Gastroesophageal sphincter (tissue), 4 donors: ENCODE results near the gene TMPRSS9. TPM values are rescaled to one million over a fixed set of nuclear protein-coding genes. Genes with fewer than 3 reads are reported as not detected.

Experiments used
- ATAC-seq: fragments of 150-250 bp; one replicate; pipeline ENCODE4 v1.9.1; 2016; ENCODE audit warnings: mild to moderate bottlenecking, moderate library complexity
- H3K27ac ChIP-seq, 4 donors: fragments of 200-600 bp; sonication (generic) in 3 of 4; 1 replicate in 3 of 4; 2 replicates in 1 of 4; pipeline ENCODE4 v1.5.1; 2016 to 2019
- H3K27me3 ChIP-seq: fragments of 200-600 bp; sonication (generic); one replicate; pipeline ENCODE4 v1.5.1; 2019
- H3K36me3 ChIP-seq, 2 donors: fragments of 200-600 bp; sonication (generic); one replicate each; pipeline ENCODE4 v1.5.1; 2019; ENCODE audit warnings: control low read depth in 1 of 2
- H3K4me1 ChIP-seq, 3 donors: fragments of 200-600 bp; sonication (generic); 1 replicate in 2 of 3; 2 replicates in 1 of 3; pipeline ENCODE4 v1.5.1; 2016 to 2019; ENCODE audit warnings: control low read depth in 2 of 3
- H3K4me3 ChIP-seq, 2 donors: fragments of 200-600 bp; sonication (generic); one replicate each; pipeline ENCODE4 v1.5.1; 2019; ENCODE audit warnings: mild to moderate bottlenecking in 1 of 2, moderate library complexity in 1 of 2
- H3K9me3 ChIP-seq, 3 donors: fragments of 200-600 bp; sonication (generic); one replicate each; pipeline ENCODE4 v1.5.1; 2017 to 2019; ENCODE audit warnings: control low read depth in 2 of 3
- EP300 ChIP-seq: sonication (generic); formaldehyde crosslinking; IDR thresholded peaks from one replicate; pipeline ENCODE4 v1.6.1; 2017; ENCODE audit warnings: antibody characterized with exemption, mild to moderate bottlenecking
- POLR2A ChIP-seq, 2 donors: fragments of 450-650 bp; IDR thresholded peaks; one replicate each; pipeline ENCODE4 v1.6.1; 2017; ENCODE audit warnings: antibody characterized with exemption in 2 of 2, mild to moderate bottlenecking in 2 of 2, moderate library complexity in 1 of 2
- POLR2AphosphoS5 ChIP-seq: sonication (generic); formaldehyde crosslinking; IDR thresholded peaks from one replicate; pipeline ENCODE4 v1.6.1; 2017; ENCODE audit warnings: antibody characterized with exemption
- WGBS, 2 donors: methylation state at CpG; one replicate each; pipeline ENCODE4 v1.1.5; 2018; ENCODE audit warnings: low coverage in 1 of 2; 5-methylcytosine and 5-hydroxymethylcytosine counted together
- total RNA-seq, 4 donors: library from RNA; depleted of rRNA; stranded (reverse); fragments of >200 nt; gene quantifications; one replicate each; pipeline ENCODE4 v1.1.0, GENCODE V29; 2016
- TF ChIP-seq, protein P1 (sequence below), 4 experiments: fragments of 200-600 bp in 2 of 4; fragments of 450-650 bp in 2 of 4; sonication (generic) in 1 of 4; IDR thresholded peaks; one replicate each; pipeline ENCODE4 v1.5.1; 2017 to 2019; ENCODE audit warnings: antibody characterized with exemption in 4 of 4, mild to moderate bottlenecking in 2 of 4, moderate library complexity in 2 of 4

Gene TMPRSS9
- total RNA-seq, 4 donors from 2014 or later = 0.54 TPM; not detected in 3

DNA sequence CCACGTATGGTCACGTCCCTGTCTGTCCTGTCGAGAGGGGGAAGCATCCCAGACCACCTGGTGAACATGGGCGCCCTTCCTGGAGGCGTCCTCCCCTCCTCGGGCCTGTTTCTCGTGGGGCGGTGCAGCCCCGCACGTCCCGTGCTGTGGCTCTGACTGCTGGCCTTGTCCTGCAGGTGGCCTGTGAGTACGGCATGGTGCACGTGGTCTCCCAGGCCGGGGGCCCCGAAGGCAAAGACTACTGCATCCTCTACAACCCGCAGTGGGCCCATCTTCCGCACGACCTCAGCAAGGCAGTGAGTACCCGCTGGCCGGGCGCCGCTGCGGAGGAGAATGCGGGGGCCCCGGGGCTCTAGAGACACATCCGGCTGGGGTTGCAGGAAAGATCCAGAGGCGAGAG lies 25.6 kb upstream of the TMPRSS9 start:
- Histone ChIP-seq H3K9me3 (no peaks in the 10 kb centered on the region), H3K27ac (no peak overlapping the region), H3K27me3 (no peaks in the 10 kb centered on the region), H3K36me3 (peaks cover 0 to 28% of the 10 kb centered on the region in 2 donors), H3K4me3 (no peak overlapping the region), H3K4me1 (peaks cover 0 to 53% (median 26%) of the 10 kb centered on the region in 3 donors)
- ATAC-seq = no peak
- TF ChIP-seq EP300 = no peak
- 100% methylated on average over 3 of the region's 27 CpGs; no CpG with 5 or more reads in 1 of the 2 donors for WGBS, 2 donors

DNA sequence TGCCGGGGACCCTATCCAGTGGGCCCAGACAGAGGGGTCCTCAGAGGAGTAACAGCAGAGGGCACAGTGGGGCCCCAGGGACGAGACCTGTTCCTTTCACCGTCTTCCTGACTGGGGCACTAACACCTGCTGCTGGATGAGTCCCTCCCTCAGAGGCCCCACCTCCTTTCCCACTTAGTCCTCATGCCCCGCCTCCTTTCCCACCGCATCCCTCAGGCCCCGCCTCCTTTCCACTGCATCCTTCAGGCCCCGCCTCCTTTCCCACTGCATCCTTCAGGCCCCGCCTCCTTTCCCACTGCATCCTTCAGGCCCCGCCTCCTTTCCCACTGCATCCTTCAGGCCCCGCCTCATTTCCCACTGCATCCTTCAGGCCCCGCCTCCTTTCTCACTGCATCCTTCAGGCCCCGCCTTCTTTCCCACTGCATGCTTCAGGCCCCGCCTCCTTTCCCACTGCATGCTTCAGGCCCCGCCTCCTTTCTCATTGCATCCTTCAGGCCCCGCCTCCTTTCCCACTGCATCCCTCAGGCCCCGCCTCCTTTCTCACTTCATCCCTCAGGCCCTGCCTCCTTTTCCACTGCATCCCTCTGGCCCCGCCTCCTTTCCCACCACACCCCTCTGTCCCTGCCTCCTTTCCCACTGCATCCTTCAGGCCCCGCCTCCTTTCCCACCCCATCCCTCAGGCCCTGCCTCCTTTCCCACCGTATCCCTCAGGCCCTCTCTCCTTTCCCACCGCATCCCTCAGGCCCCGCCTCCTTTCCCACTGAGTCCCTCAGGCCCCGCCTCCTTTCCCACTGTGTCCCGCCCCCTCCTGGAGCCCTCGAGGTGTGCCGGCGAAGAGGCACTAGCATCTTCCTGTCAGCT lies 24.8 kb upstream of the TMPRSS9 start:
- peaks cover 0 to 46% (median 18%) of the 10 kb centered on the region in 3 donors for H3K4me1 ChIP-seq
- no peak overlapping the region for H3K4me3 ChIP-seq
- no peak overlapping the region for H3K27ac ChIP-seq
- H3K27me3 ChIP-seq = no peaks in the 10 kb centered on the region
- no peaks in the 10 kb centered on the region for H3K9me3 ChIP-seq
- 88% methylated on average over 24 of the region's 26 CpGs; no CpG with 5 or more reads in 1 of the 2 donors for WGBS, 2 donors
- TF ChIP-seq, protein P1, sequence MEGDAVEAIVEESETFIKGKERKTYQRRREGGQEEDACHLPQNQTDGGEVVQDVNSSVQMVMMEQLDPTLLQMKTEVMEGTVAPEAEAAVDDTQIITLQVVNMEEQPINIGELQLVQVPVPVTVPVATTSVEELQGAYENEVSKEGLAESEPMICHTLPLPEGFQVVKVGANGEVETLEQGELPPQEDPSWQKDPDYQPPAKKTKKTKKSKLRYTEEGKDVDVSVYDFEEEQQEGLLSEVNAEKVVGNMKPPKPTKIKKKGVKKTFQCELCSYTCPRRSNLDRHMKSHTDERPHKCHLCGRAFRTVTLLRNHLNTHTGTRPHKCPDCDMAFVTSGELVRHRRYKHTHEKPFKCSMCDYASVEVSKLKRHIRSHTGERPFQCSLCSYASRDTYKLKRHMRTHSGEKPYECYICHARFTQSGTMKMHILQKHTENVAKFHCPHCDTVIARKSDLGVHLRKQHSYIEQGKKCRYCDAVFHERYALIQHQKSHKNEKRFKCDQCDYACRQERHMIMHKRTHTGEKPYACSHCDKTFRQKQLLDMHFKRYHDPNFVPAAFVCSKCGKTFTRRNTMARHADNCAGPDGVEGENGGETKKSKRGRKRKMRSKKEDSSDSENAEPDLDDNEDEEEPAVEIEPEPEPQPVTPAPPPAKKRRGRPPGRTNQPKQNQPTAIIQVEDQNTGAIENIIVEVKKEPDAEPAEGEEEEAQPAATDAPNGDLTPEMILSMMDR (IDR thresholded peaks at IDR 0.05) = no peak
- TF ChIP-seq POLR2AphosphoS5 (no peak), POLR2A (IDR thresholded peaks at IDR 0.05) (no peak)
- ATAC-seq = no peak
- H3K36me3 ChIP-seq = peaks cover 0 to 36% of the 10 kb centered on the region in 2 donors

DNA sequence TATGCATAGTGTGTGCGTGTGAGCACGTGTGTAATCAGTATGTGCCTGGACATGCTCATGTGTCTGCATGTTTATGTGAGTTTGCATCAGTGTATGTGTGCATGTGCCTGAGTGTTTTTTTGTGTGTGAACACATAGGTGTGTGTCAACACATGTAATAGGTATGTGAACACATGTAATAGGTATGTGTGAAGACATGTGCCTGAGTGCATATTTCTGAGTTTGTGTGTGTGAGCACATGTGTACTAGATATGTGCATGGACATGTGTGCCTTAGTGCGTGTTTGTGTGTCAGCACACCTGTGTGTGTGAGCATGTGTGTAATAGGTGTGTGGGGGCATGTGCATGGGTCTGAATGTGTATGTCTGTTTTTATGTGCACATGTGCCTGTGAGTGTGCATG lies 24.2 kb upstream of the TMPRSS9 start:
- no peaks in the 10 kb centered on the region for H3K9me3 ChIP-seq
- no peaks in the 10 kb centered on the region for H3K27me3 ChIP-seq
- WGBS, 2 donors = 53 to 80% methylated on average over 2 of the region's 3 CpGs
- TF ChIP-seq POLR2AphosphoS5 (no peak), EP300 (no peak), POLR2A (IDR thresholded peaks at IDR 0.05) (no peak)
- TF ChIP-seq, protein P1 (IDR thresholded peaks at IDR 0.05) = no peak
- H3K4me1 ChIP-seq = peaks cover 0 to 39% (median 12%) of the 10 kb centered on the region in 3 donors
- H3K36me3 ChIP-seq = peaks cover 0 to 42% of the 10 kb centered on the region in 2 donors
- ATAC-seq = no peak
- H3K27ac ChIP-seq = no peak overlapping the region
- no peak overlapping the region for H3K4me3 ChIP-seq

DNA sequence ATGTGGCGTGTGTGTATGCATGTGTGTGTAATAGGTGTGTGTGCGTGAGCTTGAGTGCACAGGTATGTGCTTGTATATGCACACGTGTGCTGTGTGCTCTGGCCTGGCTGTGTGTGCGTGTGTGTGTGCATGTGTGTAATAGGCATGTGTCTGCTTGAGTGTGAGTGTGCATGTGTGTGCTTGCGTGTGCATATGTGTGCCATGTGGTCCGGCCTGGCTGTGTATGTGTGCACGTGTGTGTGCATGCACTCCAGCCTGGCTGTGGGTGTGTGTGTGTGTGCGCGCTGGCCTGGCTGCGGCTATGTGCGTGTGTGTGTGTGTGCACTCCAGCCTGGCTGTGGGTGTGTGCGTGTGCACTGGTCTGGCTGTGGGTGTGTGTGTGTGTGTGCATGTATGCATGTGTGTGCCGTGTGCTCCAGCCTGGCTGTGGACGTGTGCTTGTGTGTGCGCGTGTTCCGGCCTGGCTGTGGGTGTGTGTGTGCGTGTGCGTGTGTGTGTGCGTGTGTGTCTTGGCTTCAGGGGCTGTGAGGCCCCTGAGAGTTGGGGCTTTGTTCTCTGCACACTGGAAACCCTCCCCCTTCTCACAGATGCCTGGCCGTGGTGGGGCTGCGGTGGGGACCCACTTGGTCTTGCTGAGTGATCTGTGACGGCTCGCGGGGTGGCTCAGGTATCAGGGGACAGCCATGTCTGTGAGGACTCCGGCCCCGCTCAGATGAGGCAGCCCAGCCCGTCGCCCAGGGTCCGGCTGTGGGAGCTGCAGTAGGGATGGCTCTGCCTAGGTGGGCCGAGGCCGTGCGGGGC lies 23.3 kb upstream of the TMPRSS9 start:
- Histone ChIP-seq H3K9me3 (no peaks in the 10 kb centered on the region), H3K4me1 (peaks cover 0 to 30% (median 10%) of the 10 kb centered on the region in 3 donors), H3K36me3 (peaks cover 0 to 51% of the 10 kb centered on the region in 2 donors), H3K27ac (no peak overlapping the region), H3K27me3 (no peaks in the 10 kb centered on the region), H3K4me3 (no peak overlapping the region)
- TF ChIP-seq, protein P1 (IDR thresholded peaks at IDR 0.05) = no peak
- no peak for TF ChIP-seq POLR2A (IDR thresholded peaks at IDR 0.05)
- no peak for ATAC-seq
- 65 to 100% methylated on average over 2 to 5 of the region's 33 CpGs for WGBS, 2 donors

DNA sequence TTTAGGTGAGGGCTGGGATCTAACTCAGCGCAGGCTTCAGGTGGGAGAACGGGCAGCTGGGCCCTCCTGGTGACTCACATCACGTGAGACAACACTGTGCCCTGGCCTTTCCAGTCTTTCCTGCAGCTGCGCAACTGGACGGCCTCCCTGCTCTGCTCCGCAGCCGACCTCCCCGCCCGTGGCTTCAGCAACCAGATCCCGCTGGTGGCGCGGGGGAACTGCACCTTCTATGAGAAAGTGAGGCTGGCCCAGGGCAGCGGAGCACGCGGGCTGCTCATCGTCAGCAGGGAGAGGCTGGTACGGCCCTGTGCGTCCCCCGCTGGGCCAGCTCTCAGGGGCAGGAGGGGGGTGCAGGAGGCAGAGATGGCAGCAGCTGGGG lies 22.7 kb upstream of the TMPRSS9 start:
- WGBS, 2 donors = 52% methylated on average over 5 of the region's 19 CpGs; no CpG with 5 or more reads in 1 of the 2 donors
- TF ChIP-seq, protein P1 (IDR thresholded peaks at IDR 0.05) = peak in 2 of 4 experiments; percentile 9 to 36
- no peak for TF ChIP-seq POLR2AphosphoS5

More for the DNA sequence above, 22.7 kb upstream of the TMPRSS9 start:
- Histone ChIP-seq H3K4me1 (peaks cover 0 to 25% (median 5%) of the 10 kb centered on the region in 3 donors), H3K4me3 (no peak overlapping the region), H3K36me3 (peaks cover 0 to 57% of the 10 kb centered on the region in 2 donors), H3K27me3 (no peaks in the 10 kb centered on the region), H3K27ac (no peak overlapping the region), H3K9me3 (no peaks in the 10 kb centered on the region)
- ATAC-seq = peak; percentile 38
